HEK293 (cell line): ENCODE measurements around the gene KRT38.

Source experiments
- CTCF ChIA-PET: fragments of 350-600 bp; formaldehyde crosslinking; extraction: SDS; loops from one replicate; lab custom pipeline; 2021; ENCODE audit warnings: antibody characterized with exemption; lab: Yijun Ruan, JAX
- POLR2A ChIA-PET: fragments of 300-600 bp; formaldehyde crosslinking; extraction: SDS; loops from one replicate; lab custom pipeline; 2020; ENCODE audit warnings: antibody characterized with exemption, inconsistent platforms; lab: Yijun Ruan, JAX
- H3K27ac ChIP-seq: fragments of 200-500 bp; sonication (Bioruptor generic); 2 replicates; pipeline ENCODE4 v1.5.1; 2014; ENCODE audit warnings: low read depth, low read length, control low read depth, inconsistent platforms; ENCODE audit errors: extremely low read depth
- H3K36me3 ChIP-seq, 2 experiments: fragments of 200-500 bp in 1 of 2; sonication (Bioruptor generic) in 1 of 2; 1 replicate in 1 of 2; 2 replicates in 1 of 2; pipeline ENCODE4 v1.5.1; 2014 to 2017; ENCODE audit warnings: inconsistent platforms in 2 of 2, low read length in 2 of 2; ENCODE audit not compliant: control insufficient read depth in 2 of 2, insufficient read depth in 1 of 2
- H3K4me1 ChIP-seq: fragments of 200-500 bp; sonication (Bioruptor generic); 2 replicates; pipeline ENCODE4 v1.5.1; 2014; ENCODE audit warnings: mild to moderate bottlenecking, low read length, inconsistent platforms; ENCODE audit not compliant: control insufficient read depth, insufficient read depth
- H3K4me3 ChIP-seq: 2 replicates; pipeline ENCODE4 v1.5.1; 2011; ENCODE audit warnings: low read depth, mild to moderate bottlenecking, control low read depth, low read length, moderate library complexity
- H3K9me3 ChIP-seq: fragments of 200-500 bp; sonication (Bioruptor generic); 2 replicates; pipeline ENCODE4 v1.5.1; 2014; ENCODE audit warnings: low read depth, low read length, inconsistent platforms; ENCODE audit not compliant: control insufficient read depth, insufficient read depth
- EGR2 ChIP-seq: fragments of 450-650 bp; formaldehyde crosslinking; IDR thresholded peaks from 2 replicates; pipeline ENCODE4 v1.5.1; 2016; ENCODE audit warnings: low read depth, missing biosample characterization, missing genetic modification characterization
- GLIS2 ChIP-seq: fragments of 450-650 bp; formaldehyde crosslinking; IDR thresholded peaks from 2 replicates; pipeline ENCODE4 v1.5.1; 2016; ENCODE audit warnings: missing biosample characterization, missing genetic modification characterization
- HOXC10 ChIP-seq: sonication (generic); formaldehyde crosslinking; IDR thresholded peaks from 2 replicates; pipeline ENCODE4 v1.8.1; 2023; ENCODE audit warnings: mild to moderate bottlenecking, missing genetic modification reagents
- IKZF3 ChIP-seq: fragments of 450-650 bp; IDR thresholded peaks from 2 replicates; pipeline ENCODE4 v1.5.0; 2018; ENCODE audit warnings: missing biosample characterization, mild to moderate bottlenecking, missing genetic modification characterization, moderate library complexity
- OVOL3 ChIP-seq: fragments of 450-650 bp; formaldehyde crosslinking; IDR thresholded peaks from 2 replicates; pipeline ENCODE4 v1.5.1; 2016; ENCODE audit warnings: missing biosample characterization, missing genetic modification characterization
- REST ChIP-seq: fragments of 450-650 bp; formaldehyde crosslinking; IDR thresholded peaks from 2 replicates; pipeline ENCODE4 v1.5.1; 2016; ENCODE audit warnings: missing biosample characterization, missing genetic modification characterization
- SCRT1 ChIP-seq: fragments of 450-650 bp; formaldehyde crosslinking; IDR thresholded peaks from 2 replicates; pipeline ENCODE4 v1.5.1; 2016; ENCODE audit warnings: missing biosample characterization, missing genetic modification characterization, borderline replicate concordance
- SETDB1 ChIP-seq: IDR thresholded peaks from one replicate; pipeline ENCODE4 v1.6.1; 2017; ENCODE audit warnings: mild to moderate bottlenecking, low read length, moderate library complexity, mixed read lengths; ENCODE audit not compliant: insufficient read length
- YY2 ChIP-seq: fragments of 450-650 bp; formaldehyde crosslinking; IDR thresholded peaks from 2 replicates; pipeline ENCODE4 v1.5.1; 2016; ENCODE audit warnings: missing biosample characterization, missing genetic modification characterization
- ZBTB7A ChIP-seq: fragments of 450-650 bp; formaldehyde crosslinking; IDR thresholded peaks from 2 replicates; pipeline ENCODE4 v1.5.1; 2016; ENCODE audit warnings: low read depth, missing biosample characterization, missing genetic modification characterization
- ZEB2 ChIP-seq: fragments of 450-650 bp; formaldehyde crosslinking; IDR thresholded peaks from 2 replicates; pipeline ENCODE4 v1.5.1; 2016; ENCODE audit warnings: missing biosample characterization, missing genetic modification characterization
- ZNF114 ChIP-seq: fragments of 450-650 bp; formaldehyde crosslinking; IDR thresholded peaks from 2 replicates; pipeline ENCODE4 v1.5.0; 2017; ENCODE audit warnings: missing biosample characterization, missing genetic modification characterization
- ZNF223 ChIP-seq: fragments of 450-650 bp; formaldehyde crosslinking; IDR thresholded peaks from 2 replicates; pipeline ENCODE4 v1.5.1; 2016; ENCODE audit warnings: missing biosample characterization, missing genetic modification characterization
- ZNF24 ChIP-seq: fragments of 450-650 bp; formaldehyde crosslinking; IDR thresholded peaks from 2 replicates; pipeline ENCODE4 v1.5.1; 2016; ENCODE audit warnings: missing biosample characterization, missing genetic modification characterization
- ZNF394 ChIP-seq: fragments of 450-650 bp; formaldehyde crosslinking; IDR thresholded peaks from 2 replicates; pipeline ENCODE4 v1.5.1; 2016; ENCODE audit warnings: missing biosample characterization, missing genetic modification characterization, mild to moderate bottlenecking, moderate library complexity, borderline replicate concordance
- ZNF48 ChIP-seq: fragments of 450-650 bp; formaldehyde crosslinking; IDR thresholded peaks from 2 replicates; pipeline ENCODE4 v1.5.1; 2016; ENCODE audit warnings: missing biosample characterization, missing genetic modification characterization
- ZNF548 ChIP-seq: fragments of 450-650 bp; formaldehyde crosslinking; IDR thresholded peaks from 2 replicates; pipeline ENCODE4 v1.5.1; 2016; ENCODE audit warnings: missing biosample characterization, missing genetic modification characterization
- ZNF580 ChIP-seq: fragments of 450-650 bp; formaldehyde crosslinking; IDR thresholded peaks from 2 replicates; pipeline ENCODE4 v1.5.1; 2016; ENCODE audit warnings: missing biosample characterization, missing genetic modification characterization
- ZNF626 ChIP-seq: fragments of 450-650 bp; sonication (Bioruptor Pico); formaldehyde crosslinking; IDR thresholded peaks from 2 replicates; pipeline ENCODE4 v1.5.1; 2018; ENCODE audit warnings: missing biosample characterization, missing genetic modification characterization, inconsistent platforms
- ZNF670 ChIP-seq: fragments of 450-650 bp; formaldehyde crosslinking; IDR thresholded peaks from 2 replicates; pipeline ENCODE4 v1.5.1; 2016; ENCODE audit warnings: missing biosample characterization, missing genetic modification characterization, low read depth
- ZNF677 ChIP-seq: fragments of 450-650 bp; IDR thresholded peaks from 2 replicates; pipeline ENCODE4 v1.5.0; 2018; ENCODE audit warnings: missing biosample characterization, mild to moderate bottlenecking, missing genetic modification characterization, moderate library complexity
- ZNF830 ChIP-seq: fragments of 450-650 bp; IDR thresholded peaks from 2 replicates; pipeline ENCODE4 v1.5.0; 2018; ENCODE audit warnings: missing biosample characterization, missing genetic modification characterization, low read depth, mild to moderate bottlenecking, moderate library complexity

Gene KRT38

GRCh38 chr17:41413353-41413957 lies 27.3 kb downstream of the KRT38 start:
- Histone ChIP-seq H3K4me3 (no peak overlapping the region), H3K36me3 (no peaks in the 10 kb centered on the region), H3K4me1 (no peaks in the 10 kb centered on the region), H3K27ac (no peak overlapping the region), H3K9me3 (no peaks in the 10 kb centered on the region)
- TF ChIP-seq ZNF626 (tag by site-specific recombination) (no peak), SCRT1 (no peak), ZBTB7A (tag by site-specific recombination) (no peak), ZEB2 (no peak)
- ChIA-PET CTCF (interaction anchor here (1.0 to 1.7 kb wide), 3 partner anchors 74 to 250 kb away, joined by 3 to 6 read pairs (median 5); no protein-coding TSS in a partner anchor), POLR2A (interaction anchor here (1.2 kb wide), 1 partner anchor 275 kb away, joined by 7 read pairs; the partner anchor contains the start of gene EIF1)

GRCh38 chr17:41411072-41411840 lies 29.5 kb downstream of the KRT38 start:
- Histone ChIP-seq H3K4me1 (no peaks in the 10 kb centered on the region), H3K36me3 (no peaks in the 10 kb centered on the region), H3K9me3 (no peaks in the 10 kb centered on the region), H3K27ac (no peak overlapping the region), H3K4me3 (no peak overlapping the region)
- TF ChIP-seq ZNF830 (tag by site-specific recombination), result no peak
- TF ChIP-seq ZNF24 (tag by site-specific recombination), result no peak
- no peak for TF ChIP-seq ZNF677 (tag by site-specific recombination)
- ChIA-PET POLR2A (no interaction called here), CTCF (interaction anchor here (0.8 kb wide), 1 partner anchor 139 kb away, joined by 3 read pairs; no protein-coding TSS in a partner anchor)

- Histone ChIP-seq H3K27ac (no peak overlapping the region), H3K4me1 (peaks cover 9% of the 10 kb centered on the region), H3K9me3 (no peaks in the 10 kb centered on the region), H3K4me3 (no peak overlapping the region), H3K36me3 (no peaks in the 10 kb centered on the region)
- no peak for TF ChIP-seq ZNF670 (tag by site-specific recombination)
- no peak for TF ChIP-seq IKZF3 (tag by site-specific recombination)
- no peak for TF ChIP-seq REST (tag by site-specific recombination)
- TF ChIP-seq HOXC10 (CRISPR knock-in tag), result no peak
- no peak for TF ChIP-seq ZNF580 (tag by site-specific recombination)
- TF ChIP-seq ZNF548 (tag by site-specific recombination), result no peak
- no peak for TF ChIP-seq ZNF394
- no peak for TF ChIP-seq GLIS2 (tag by site-specific recombination)
- no peak for TF ChIP-seq EGR2 (tag by site-specific recombination)
- no peak for TF ChIP-seq ZNF48 (tag by site-specific recombination)
- no peak for TF ChIP-seq OVOL3 (tag by site-specific recombination)
- TF ChIP-seq YY2 (tag by site-specific recombination), result no peak
- TF ChIP-seq ZNF223 (tag by site-specific recombination), result no peak
- TF ChIP-seq SETDB1, result no peak
- no peak for TF ChIP-seq ZNF114 (tag by site-specific recombination)
- CTCF ChIA-PET, result interaction anchor here (0.7 to 1.9 kb wide), 5 partner anchors 10 to 254 kb away, joined by 3 to 8 read pairs (median 4); no protein-coding TSS in a partner anchor
- POLR2A ChIA-PET, result no interaction called here
Measured at GRCh38 chr17:41407226-41407625, 33.6 kb downstream of the KRT38 start.
